GM19397 (cell line): ENCODE measurements around the gene WDFY3.

Source experiments
- ATAC-seq: cut with Tn5 transposase; IDR thresholded peaks from one replicate; pipeline ENCODE4 v1.9.1; 2021; ENCODE audit warnings: mild to moderate bottlenecking, moderate library complexity; ENCODE audit not compliant: unreplicated experiment

Gene WDFY3

DNA sequence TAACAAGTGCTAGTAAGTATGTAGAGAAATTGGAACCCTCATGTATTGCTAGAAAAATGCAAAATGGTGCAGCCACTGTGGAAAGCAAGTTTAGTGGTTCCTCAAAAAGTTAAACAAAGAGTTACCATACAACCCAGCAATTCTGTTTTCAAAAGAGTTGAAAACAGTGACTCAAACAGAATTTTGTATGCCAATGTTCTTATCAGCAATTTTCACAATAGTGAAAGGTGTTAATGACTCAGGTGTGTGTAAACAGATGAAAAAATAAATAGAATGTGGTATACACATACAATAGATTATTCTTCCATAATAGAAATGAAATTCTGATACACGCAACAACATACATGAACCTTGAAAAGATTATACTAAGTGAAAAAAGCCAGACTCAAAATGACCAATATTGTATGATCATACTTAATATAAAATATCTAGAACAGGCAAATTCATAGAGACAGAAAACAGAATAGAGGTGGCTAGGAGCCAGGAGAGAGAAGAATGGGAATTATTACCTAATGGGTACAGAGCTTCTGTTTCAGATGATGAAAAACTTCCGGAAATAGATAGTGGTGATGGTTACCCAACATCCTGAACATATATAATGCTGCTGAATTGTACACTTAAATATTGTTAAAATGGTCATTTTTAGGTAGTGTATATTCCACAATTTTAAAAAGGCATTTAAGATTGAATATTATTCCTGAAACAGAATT lies 51.6 kb downstream of the WDFY3 start:
- ATAC-seq: no peak

DNA sequence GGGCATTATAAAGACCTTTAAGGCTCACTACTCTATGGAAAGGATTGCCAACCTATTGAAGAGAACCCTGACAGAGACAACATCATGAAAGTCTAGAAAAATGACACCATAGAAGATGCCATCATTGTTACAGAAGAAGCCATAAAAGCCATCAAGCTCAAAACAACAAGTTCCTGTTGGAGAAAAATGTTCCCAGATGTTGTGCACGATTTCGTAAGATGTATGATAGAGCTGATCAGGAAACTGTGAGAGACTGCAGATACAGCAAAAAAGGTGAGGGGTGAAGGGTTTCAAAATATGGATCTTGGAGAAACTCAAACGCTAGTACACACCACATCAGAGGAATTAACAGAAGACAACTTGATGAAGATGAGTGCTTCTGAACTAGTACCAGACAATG lies 53.3 kb downstream of the WDFY3 start:
- no peak for ATAC-seq

DNA sequence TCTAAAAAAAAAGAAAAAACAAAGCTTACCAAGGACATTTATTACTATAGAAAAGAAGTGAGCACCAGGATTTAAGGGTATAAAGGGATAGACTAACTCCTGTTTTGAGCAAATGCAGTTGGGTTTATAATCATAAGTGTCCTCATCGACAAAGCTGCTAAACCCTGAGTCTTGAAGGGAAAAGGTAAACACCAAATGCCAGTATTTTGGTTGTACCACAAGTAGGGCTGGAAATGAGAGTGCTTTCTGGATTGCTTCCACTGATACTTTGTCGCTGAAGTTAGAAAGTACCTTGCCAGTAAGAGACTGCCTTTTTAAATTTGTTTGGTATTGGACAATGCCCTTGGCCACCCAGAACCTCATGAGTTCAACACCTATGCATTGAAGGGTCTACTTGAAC lies 53.7 kb downstream of the WDFY3 start:
- no peak for ATAC-seq

DNA sequence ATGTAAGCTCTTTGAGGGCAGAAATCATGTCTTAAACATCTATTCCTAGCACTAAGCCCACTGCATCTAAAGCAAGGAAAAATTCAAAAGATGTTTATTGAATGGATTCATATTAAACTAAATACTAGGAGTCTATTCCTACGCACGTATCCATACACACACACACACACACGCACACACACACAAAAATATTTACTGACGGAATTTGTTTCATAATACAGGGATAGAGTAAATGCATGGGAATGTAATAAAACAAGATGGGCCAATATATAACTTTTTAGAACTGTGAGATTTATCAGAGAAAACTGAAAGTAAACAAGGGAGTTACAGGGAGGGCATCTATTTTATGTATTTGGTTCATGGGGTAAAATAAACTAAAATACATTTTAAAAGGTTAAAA lies 57.6 kb downstream of the WDFY3 start:
- ATAC-seq: no peak

DNA sequence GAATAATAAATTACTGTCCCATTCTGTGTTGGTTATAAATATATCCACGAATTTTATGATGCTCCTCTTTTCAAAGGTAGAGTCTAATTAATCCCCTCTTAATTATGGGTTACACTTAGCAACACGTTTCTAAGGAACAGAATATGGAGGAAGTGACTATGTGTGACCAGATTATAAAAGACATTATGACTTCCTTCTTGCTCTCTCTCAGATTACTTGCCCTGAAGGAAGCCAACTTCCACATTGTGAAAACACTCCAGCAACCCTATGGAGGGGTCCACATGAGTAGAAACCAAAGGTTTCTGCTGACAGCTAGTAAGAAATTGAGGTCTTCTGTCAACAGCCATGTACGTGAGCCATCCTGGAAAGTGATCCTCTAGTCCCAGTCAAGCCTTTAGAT lies 59.3 kb downstream of the WDFY3 start:
- ATAC-seq: no peak

DNA sequence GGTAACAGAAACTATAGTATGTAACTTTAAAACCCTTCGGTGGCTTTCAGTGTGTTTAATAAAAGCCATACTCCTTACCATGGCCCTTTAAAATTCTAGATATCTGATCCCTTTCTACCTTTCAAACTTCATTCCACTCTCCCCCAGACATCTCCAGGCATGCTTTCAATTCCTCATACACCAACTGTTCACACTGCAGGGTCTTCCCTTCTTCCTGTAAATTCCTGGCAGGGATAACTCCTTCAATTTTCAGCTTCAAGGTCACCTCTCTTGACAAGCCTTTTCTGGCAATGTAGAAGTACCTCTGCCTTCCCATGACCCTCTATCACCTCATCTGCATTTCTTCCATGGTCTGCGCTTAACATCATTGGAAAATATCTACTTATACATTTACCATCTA lies 60.8 kb downstream of the WDFY3 start:
- ATAC-seq: no peak

DNA sequence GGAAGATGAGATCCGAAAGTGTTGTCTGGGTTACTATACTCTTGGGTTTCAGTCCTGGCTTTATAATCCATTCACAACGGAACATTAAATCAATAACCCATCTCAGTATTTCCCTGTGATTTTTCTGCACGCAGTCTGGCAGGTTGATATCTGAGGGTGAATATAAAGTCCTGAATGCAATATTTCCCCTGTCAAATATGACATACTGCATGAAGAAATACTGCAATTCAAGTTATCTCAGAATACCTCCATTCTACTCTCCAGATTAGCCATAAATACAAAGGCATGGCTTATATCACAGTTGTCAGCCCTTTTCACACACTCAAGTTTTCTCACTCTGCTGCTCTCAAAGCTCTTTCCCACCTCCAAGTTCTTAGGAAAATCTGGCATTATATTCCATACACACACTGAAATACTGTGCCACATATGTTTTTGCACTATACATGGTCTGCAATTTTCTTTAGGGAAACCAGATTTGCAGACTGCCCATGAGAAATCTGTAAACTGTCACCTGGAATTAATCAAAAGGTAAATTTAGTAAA lies 64.7 kb downstream of the WDFY3 start:
- ATAC-seq: no peak

DNA sequence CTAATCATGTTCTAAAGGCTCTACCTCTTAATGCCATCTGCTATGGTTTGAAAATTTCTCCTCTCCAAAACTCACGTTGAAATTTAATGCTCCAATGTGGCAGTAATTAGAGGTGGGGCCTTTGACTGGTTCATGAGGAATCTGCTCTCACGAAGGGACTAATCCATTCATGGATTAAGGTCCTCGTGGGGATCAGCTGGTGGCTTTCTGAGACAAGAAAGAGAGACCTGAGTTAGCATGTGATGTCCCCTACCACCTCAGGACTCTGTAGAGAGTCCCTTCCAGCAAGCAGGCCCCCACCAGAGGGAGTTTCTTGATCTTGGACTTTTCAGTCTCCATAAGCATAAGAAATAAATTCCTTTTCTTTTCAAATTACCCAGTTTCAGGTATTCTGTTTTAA lies 65.3 kb downstream of the WDFY3 start:
- ATAC-seq: no peak

DNA sequence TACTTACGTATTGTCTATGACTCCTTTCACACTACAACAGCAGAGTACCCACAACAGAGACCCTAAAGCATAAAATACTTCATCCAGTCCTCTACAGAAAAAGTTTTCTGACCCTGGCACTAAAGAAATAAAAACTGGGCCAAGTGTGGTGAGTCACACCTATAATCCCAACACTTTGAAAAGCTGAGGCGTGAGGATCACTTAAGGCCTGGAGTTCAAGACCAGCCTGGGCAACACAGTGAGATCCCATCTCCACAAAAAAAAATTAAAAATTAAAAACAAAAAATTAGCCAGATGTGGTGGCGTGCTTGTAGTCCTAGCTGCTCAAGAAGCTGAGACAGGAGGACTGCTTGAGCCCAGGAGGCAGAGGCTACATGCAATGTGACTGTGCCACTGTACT lies 66.9 kb downstream of the WDFY3 start:
- ATAC-seq: no peak

DNA sequence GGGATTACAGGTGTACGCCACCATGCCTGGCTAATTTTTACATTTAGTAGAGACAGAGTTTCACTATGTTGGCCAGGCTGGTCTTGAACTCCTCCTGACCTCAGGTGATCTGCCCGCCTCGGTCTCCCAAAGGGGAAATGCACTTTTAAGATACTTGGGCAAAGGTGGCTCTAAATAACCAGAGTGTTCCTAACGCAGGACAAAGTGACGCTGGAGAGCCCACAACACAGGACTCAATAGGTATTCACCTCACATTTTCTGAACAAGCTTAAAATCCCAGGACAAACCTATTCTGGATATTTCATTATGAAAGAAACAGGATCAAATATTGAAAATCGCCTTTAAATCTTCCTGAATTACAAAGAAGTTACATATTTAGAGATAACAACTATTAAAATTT lies 69.0 kb downstream of the WDFY3 start:
- no peak for ATAC-seq

DNA sequence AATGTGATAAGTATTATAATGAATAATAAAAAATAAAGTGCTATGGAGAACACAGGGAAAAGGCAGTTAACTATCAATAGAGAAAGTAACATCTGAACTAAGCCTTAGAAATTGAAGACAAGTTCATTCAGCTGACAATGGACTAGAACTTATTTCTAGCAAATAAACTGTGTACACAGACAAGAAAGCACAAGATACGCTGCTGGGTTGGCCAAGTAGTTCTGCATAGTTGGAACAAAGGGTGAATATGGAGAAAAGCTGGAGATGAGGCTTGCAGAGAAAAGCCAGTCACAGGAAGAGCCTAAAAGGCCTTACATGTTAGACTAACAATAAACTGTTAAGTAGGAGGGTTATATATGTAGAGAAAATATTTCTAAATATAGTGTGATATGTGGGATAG lies 71.2 kb downstream of the WDFY3 start:
- no peak for ATAC-seq

DNA sequence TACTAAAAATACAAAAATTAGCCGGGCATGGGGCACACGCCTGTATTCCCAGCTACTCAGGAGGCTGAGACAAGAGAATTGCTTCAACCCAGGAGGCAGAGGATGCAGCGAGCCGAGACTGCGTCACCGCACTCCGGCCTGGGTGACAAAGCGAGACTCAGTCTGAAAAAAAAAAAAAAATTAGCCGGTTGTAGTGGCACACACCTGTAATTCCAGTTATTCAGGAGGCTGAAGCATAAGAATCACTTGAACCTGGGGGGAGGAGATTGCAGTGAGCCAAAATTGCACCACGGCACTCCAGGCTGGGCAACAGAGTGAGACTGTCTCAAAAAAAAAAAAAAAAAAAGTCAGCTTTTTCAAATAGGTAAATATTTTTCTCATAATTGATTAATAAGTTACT lies 71.9 kb downstream of the WDFY3 start:
- no peak for ATAC-seq

DNA sequence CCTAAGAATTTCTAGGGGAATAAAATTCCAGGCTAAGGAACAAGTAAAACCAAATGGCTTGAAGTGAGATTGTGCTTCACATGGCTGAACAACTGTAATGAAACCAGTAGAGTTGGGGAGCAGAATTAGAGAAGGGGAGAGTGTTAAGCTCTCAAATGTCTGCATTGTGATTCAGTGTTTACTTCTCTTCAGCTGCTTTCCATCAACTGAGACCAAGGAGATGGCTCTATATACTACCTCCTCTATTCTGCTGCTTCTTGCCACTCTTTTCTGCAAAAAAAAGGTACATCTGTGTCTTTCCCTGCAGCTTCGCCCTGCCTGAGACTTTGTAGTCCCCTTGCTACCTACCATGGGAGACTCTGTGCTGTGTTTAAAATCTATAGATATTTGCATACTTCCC lies 73.5 kb downstream of the WDFY3 start:
- ATAC-seq: no peak

DNA sequence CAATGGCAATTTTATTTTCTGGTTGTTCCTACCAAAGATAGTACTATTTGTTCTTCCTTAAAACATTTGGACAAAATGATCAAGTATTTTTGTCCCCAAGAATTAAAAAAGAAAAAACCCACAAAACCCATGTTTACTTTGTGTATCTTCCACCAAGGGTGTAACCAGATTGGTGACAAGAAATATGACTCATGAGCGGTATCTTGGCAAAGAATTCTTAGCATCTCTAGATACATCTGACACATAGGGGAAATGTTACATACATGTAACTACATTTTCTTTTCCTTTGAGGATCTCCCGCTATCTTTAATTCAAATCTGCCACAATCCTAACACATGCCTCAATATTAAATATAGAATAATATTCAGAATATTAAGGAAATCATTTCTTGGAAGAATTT lies 78.7 kb downstream of the WDFY3 start:
- no peak for ATAC-seq

DNA sequence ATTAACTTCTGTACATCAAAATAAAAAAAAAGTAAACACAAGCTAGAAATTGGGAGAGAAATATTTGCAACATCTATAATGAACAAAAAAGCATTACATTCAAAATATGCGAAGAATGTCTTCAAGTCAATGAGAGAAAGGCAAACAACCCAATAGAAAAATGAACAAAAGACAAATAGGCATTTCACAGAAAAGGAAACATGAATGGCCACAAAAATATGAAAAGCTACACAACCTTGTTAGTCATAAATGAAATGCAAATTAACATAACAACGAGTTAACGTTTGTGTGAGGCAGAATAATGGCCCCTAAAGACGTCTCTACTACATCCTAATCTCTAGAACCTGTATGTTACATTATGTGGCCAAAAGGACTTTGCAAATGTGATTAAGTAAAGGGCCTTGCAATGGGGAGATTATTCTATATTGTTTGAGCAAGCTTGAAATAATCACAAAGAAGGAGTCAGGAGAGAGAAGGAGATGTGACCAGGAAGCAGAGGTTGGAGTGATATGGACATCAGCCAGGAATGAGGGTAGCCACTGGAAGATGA lies 86.8 kb downstream of the WDFY3 start:
- ATAC-seq: no peak

DNA sequence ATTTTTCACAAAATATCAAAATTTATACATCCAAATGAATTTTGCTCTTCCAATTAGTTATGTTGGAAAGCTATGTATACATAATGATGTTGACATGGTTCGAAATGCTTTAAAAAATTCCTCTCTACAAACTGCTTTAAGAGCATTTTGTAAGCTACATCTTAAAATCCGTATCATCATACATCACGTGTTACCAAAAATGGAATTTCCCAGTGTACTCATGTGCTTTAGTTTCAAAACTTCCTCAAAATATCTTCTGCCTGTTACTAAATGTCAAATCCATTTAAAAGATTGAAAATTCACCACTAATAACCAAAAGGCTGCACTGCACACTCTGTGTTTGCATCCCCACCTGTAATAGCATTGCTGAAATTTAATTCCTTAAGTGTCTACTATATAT lies 87.9 kb downstream of the WDFY3 start:
- no peak for ATAC-seq

DNA sequence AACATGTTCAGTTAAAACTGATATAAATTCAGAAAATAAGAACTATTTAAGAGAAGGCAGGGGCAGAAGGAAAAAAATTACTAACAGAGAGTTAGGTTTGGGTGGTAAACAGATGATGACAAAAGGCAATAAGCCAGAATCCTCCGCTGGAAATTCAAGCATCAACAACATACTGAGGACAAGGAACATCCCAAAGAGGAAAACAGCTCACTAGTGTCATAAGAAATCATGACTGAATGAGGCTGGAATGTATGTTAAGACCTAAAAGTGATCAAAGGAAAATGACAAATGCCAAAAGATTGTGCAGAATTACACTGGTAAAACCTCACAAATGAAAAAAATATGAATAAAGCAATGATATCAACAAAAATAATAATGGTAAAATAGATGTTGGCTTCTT lies 88.4 kb downstream of the WDFY3 start:
- ATAC-seq: no peak

DNA sequence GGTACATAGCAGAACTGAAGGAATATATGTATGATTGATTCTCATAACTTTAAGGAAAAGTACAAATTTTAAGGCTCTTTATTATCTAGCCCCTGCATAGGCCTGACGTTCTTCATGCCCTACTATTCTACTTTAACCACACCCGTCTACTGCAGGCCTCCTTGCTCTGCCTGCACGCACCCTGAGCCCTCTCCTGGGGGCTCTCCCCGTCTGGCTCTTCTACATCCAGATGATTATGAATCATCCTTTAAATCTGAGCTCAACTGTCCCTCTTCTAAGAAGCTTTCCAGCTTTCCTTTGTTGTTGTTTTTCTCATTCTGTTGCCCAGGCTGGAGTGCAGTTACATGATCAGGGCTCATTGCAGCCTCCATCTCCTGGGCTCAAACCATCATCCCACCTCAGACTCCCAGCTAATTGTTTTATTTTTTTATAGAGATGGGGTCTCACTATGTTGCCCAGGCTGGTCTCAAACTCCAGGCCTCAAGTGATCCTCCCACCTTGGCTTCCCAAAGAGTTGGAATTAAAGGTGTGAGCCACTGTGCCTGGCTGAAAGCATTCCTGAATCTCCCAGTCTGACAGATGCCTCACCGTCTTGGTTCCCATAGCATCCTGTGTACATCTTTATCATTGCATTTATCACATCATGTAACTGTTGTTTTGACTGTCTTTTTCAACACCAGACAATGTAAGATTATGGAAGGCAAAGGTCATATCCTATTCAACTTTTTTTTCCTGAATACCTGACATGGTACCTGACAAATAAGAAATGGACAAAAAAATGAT lies 89.2 kb downstream of the WDFY3 start:
- ATAC-seq: no peak

DNA sequence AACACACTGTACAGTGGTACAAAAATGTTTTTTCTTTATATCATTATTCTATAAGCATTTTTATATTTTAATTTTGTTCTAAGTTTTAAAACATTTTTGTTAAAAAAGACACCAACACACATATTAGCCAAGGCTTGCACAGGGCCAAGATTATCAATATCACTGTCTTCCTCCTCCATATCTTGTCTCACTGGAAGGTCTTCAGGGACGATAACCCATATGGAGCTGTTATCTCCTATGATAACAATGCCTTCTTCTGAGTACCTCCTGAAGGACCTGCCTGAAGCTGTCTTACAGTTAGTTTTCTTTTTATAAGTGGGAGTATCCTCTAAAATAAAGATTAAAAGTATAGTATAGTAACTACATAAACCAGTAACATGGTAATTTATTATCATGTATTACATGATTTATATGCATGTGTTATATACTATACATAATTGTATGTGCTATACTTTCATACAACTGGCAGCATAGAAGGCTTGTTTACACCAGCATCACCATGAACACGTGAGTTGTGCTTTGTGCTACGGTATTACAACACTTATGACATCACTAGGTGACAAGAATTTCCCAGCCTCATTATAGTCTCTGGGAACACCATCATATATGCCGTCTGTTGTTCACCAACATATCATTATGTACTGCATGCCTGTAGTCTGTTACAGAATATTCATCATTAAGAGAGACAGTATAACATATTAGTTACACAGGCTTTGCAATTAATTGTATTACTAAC lies 90.7 kb downstream of the WDFY3 start:
- no peak for ATAC-seq

DNA sequence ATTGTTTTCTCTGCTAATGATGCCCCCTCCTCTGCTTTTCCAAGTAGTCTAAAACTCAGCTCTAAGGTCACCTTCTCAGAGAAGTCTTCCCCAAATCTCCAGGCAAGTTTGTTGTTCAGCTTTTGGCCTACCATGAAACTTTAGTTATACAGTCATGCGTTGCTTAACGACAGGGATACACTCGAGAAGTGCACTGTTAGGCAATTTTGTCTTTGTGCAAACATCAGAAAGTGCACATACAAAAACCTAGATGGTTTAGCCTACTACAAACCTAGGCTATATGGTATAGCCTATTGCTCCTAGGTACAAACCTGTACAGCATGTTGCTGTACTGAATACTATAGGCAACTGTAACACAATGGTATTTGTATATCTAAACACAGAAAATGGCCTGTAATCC lies 91.9 kb downstream of the WDFY3 start:
- no peak for ATAC-seq

DNA sequence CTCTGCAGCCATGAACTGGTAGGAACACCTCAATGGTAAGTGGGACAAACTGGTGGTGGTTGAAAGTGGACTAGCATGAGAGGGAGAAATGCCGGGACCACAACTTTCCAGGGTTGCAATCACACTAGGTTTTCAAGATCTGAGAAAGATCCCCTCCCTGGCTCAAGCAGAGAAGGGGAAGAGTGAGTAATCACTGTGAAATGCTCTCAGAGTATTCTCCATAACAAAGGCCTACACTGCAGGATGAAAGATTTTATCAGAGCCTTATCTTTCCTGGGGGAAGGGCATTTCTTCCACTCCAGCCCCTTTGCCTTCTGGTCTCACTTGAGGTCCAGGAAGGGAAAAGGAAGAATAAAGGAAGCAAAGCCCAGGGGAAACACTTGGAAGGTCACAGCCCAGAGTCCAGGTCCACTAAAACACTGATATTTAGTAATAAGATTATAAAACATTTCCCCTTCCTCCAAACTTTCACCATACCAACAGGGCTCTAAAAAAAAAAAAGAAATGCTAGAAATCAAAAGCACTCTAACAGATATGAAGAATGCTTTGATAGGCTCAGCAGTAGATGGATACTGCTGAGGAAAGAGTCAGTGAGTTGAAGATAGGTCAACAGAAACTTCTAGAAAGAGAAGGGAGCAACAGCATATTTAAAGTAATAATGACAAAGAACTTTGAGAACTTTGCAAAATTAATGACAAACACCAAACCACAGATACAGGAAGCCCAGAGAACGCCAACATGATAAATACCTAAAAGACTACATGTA lies 95.9 kb downstream of the WDFY3 start:
- ATAC-seq: no peak
